Measurements from ENCODE around the gene OR51V1. TPM values are rescaled to one million over a fixed set of nuclear protein-coding genes. Genes with fewer than 3 reads are reported as not detected.

The OR51V1 gene
- total RNA-seq, 1 donor from 2014 or later: not detected

DNA sequence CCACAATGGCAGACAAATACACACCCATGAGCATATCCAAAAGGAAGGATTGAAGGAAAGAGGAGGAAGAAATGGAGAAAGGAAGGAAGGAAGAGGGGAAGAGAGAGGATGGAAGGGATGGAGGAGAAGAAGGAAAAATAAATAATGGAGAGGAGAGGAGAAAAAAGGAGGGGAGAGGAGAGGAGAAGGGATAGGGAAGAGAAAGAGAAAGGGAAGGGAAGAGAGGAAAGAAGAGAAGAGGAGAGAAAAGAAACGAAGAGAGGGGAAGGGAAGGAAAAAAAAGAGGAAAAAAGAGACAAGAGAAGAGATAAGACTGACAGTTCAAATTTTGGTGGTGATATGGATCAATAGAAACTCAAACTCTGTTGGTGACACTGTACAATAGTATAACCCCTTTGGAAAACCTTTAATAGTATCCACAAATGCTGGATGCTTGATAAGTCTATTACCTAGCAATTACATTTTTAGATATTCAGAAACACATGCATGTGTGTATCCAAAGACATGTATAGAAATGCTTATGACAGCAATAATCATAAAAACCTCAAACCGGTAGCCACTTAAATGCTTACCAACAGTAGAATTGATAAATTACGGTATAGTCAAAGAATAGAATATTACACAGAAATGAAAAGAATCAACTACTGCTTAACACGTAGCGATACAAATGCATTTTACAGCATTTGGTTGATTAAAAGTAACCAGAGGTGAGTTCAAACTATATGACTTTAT is 35.0 kb upstream of the OR51V1 start:
- intact Hi-C loops (cut with DNase I): no loop called here
- no peaks in the 10 kb centered on the region for H3K9me3 ChIP-seq
- H3K36me3 ChIP-seq: no peaks in the 10 kb centered on the region
- H3K27me3 ChIP-seq: no peaks in the 10 kb centered on the region
- H3K27ac ChIP-seq: no peak overlapping the region
- no peak overlapping the region for H3K4me3 ChIP-seq
- H3K4me1 ChIP-seq: no peaks in the 10 kb centered on the region
- TF ChIP-seq, protein P1, sequence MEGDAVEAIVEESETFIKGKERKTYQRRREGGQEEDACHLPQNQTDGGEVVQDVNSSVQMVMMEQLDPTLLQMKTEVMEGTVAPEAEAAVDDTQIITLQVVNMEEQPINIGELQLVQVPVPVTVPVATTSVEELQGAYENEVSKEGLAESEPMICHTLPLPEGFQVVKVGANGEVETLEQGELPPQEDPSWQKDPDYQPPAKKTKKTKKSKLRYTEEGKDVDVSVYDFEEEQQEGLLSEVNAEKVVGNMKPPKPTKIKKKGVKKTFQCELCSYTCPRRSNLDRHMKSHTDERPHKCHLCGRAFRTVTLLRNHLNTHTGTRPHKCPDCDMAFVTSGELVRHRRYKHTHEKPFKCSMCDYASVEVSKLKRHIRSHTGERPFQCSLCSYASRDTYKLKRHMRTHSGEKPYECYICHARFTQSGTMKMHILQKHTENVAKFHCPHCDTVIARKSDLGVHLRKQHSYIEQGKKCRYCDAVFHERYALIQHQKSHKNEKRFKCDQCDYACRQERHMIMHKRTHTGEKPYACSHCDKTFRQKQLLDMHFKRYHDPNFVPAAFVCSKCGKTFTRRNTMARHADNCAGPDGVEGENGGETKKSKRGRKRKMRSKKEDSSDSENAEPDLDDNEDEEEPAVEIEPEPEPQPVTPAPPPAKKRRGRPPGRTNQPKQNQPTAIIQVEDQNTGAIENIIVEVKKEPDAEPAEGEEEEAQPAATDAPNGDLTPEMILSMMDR (IDR thresholded peaks at IDR 0.05): no peak
- no peak for TF ChIP-seq POLR2AphosphoS5 (IDR thresholded peaks at IDR 0.05; ENCODE audit: insufficient read depth in 1 of 2, low read depth in 1 of 2)
- no peak for TF ChIP-seq POLR2A (IDR thresholded peaks at IDR 0.05)
- DNase-seq (ENCODE audit: extremely low spot score in 2 of 2): no peak

DNA sequence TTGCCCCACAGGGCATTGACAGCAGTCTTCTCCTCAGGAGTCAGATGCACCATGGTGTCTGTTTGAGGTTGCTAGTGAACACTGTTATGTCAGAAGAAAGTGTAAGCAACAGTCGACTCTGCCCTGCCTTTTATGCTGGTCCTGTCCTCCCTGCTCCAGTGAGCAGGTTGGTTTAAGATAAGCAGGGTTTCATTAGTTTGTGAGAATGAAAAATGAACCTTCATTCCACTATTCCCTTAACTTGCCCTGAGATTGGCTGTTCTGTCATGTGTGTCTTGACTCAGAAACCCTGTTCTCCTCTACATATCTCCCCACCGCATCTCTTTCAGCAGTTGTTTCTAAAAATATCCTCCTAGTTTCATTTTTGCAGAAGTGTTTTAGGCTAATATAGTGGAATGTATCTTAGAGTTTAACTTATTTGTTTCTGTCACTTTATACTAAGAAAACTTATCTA is 33.9 kb upstream of the OR51V1 start, which contains the start of gene HBD:
HBD (minus strand) TSS at position 103 of the 454 bp plus-strand sequence; CDS start at position 53, 50 bp downstream.
- TF ChIP-seq POLR2A (IDR thresholded peaks at IDR 0.05) (no peak), POLR2AphosphoS5 (IDR thresholded peaks at IDR 0.05; ENCODE audit: insufficient read depth in 1 of 2, low read depth in 1 of 2) (no peak)
- TF ChIP-seq, protein P1 (IDR thresholded peaks at IDR 0.05): no peak
- H3K27ac ChIP-seq: no peak within 1 kb of the TSS
- intact Hi-C loops (cut with DNase I): no loop called here
- H3K36me3 ChIP-seq: no peaks in the 10 kb centered on the region
- no peak for DNase-seq (ENCODE audit: extremely low spot score in 2 of 2)
- no peaks in the 10 kb centered on the region for H3K27me3 ChIP-seq
- H3K4me3 ChIP-seq: no peak within 1 kb of the TSS
- no peaks in the 10 kb centered on the region for H3K4me1 ChIP-seq
- H3K9me3 ChIP-seq: no peaks in the 10 kb centered on the region

DNA sequence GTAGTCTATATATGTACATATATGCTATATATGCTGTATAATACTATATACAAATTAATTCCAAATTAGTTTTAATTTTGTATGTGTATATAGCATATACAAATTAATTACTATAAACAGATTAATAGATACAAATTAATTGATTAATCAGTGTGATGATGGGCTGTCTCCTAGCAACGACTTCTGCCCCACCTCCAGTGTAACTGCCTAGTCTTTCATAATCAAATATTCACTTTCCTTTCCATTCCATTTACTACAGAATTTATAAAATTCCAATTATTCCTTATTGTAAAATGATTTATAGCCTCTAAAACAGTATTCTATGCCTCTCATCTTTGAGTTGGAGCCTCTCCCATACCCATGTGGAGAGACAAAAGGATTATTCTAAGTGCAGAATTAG is 32.8 kb upstream of the OR51V1 start:
- TF ChIP-seq POLR2AphosphoS5 (IDR thresholded peaks at IDR 0.05; ENCODE audit: insufficient read depth in 1 of 2, low read depth in 1 of 2): no peak
- no peak for TF ChIP-seq POLR2A (IDR thresholded peaks at IDR 0.05)
- TF ChIP-seq, protein P1 (IDR thresholded peaks at IDR 0.05): no peak
- Histone ChIP-seq H3K27ac (no peak overlapping the region), H3K36me3 (no peaks in the 10 kb centered on the region), H3K9me3 (no peaks in the 10 kb centered on the region), H3K27me3 (no peaks in the 10 kb centered on the region), H3K4me3 (no peak overlapping the region), H3K4me1 (no peaks in the 10 kb centered on the region)
- intact Hi-C loops (cut with DNase I): no loop called here
- DNase-seq (ENCODE audit: extremely low spot score in 2 of 2): no peak

DNA sequence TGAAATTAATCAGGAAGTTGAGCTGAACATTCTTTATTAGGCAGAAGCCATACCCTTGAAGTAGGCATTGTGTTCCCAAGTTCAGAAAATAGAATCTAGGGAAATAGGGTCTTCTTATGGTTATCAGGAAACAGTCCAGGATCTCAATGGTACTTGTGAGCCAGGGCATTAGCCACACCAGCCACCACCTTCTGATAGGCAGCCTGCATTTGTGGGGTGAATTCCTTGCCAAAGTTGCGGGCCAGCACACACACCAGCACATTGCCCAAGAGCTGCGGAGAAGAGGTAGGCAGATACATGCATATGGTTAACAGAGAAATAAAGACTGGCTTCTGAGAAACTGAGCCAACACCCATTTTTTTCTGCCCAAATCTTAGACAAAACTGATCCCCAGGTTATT is 32.3 kb upstream of the OR51V1 start:
- H3K4me1 ChIP-seq: no peaks in the 10 kb centered on the region
- no peak overlapping the region for H3K4me3 ChIP-seq
- TF ChIP-seq, protein P1 (IDR thresholded peaks at IDR 0.05): no peak
- TF ChIP-seq POLR2A (IDR thresholded peaks at IDR 0.05): no peak
- no peak for TF ChIP-seq POLR2AphosphoS5 (IDR thresholded peaks at IDR 0.05; ENCODE audit: insufficient read depth in 1 of 2, low read depth in 1 of 2)
- H3K36me3 ChIP-seq: no peaks in the 10 kb centered on the region
- no peak overlapping the region for H3K27ac ChIP-seq
- H3K9me3 ChIP-seq: no peaks in the 10 kb centered on the region
- H3K27me3 ChIP-seq: no peaks in the 10 kb centered on the region
- DNase-seq (ENCODE audit: extremely low spot score in 2 of 2): no peak
- intact Hi-C loops (cut with DNase I): no loop called here

DNA sequence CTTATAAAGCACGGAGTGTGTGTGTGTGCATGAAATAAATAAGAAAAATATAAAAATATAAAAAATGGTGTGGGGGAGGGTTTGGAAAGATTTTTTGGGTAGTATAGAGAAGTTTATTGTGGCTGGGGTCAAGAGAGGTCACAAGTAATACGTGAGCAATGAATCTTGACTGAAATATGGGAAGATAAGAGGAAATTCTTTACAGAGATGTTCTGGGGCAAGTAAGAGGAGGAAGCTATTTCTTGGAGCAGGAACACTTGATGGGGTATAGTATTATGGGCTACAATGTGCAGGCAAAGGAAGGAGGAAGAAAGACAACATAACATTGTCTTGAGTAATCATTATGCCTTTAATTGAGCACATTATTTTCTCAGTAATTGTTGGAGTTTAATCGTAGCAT is 31.7 kb upstream of the OR51V1 start:
- DNase-seq (ENCODE audit: extremely low spot score in 2 of 2): no peak

More for the DNA sequence above, 31.7 kb upstream of the OR51V1 start:
- Histone ChIP-seq H3K4me1 (no peaks in the 10 kb centered on the region), H3K27me3 (no peaks in the 10 kb centered on the region), H3K9me3 (no peaks in the 10 kb centered on the region), H3K27ac (no peak overlapping the region), H3K36me3 (no peaks in the 10 kb centered on the region), H3K4me3 (no peak overlapping the region)
- TF ChIP-seq, protein P1 (IDR thresholded peaks at IDR 0.05): no peak
- TF ChIP-seq POLR2AphosphoS5 (IDR thresholded peaks at IDR 0.05; ENCODE audit: insufficient read depth in 1 of 2, low read depth in 1 of 2) (no peak), POLR2A (IDR thresholded peaks at IDR 0.05) (no peak)
- intact Hi-C loops (cut with DNase I): no loop called here
